ENCODE data around the gene SMYD3. TPM values are rescaled to one million over a fixed set of nuclear protein-coding genes. Genes with fewer than 3 reads are reported as not detected.

Gene SMYD3
- total RNA-seq, 1 donor = 171 TPM

- Histone ChIP-seq H3K27me3 (ENCODE audit: insufficient read depth, low read length) (no peaks in the 10 kb centered on the region), H3K27ac (ENCODE audit: low read depth, low read length) (no peak overlapping the region), H3K4me1 (ENCODE audit: insufficient read depth, low read length) (peaks cover 11% of the 10 kb centered on the region), H3K4me2 (ENCODE audit: insufficient read depth, low read length) (no peak overlapping the region), H4K20me1 (ENCODE audit: insufficient read depth, low read length) (no peaks in the 10 kb centered on the region), H3K4me3 (ENCODE audit: insufficient read depth, low read length) (no peak overlapping the region), H3K79me2 (ENCODE audit: insufficient read depth, low read length) (no peaks in the 10 kb centered on the region), H3K9me3 (ENCODE audit: low read depth, low read length) (no peaks in the 10 kb centered on the region), H2AFZ (ENCODE audit: low read length) (no peak overlapping the region), H3K36me3 (ENCODE audit: insufficient read depth, low read length) (peaks cover 4% of the 10 kb centered on the region)
- no peak for DNase-seq (ENCODE audit: insufficient read length, low spot score, missing footprints)
- TF ChIP-seq CTCF (IDR thresholded peaks at IDR 0.05; ENCODE audit: extremely low read depth, low read depth, low read length) = no peak
Observed at GRCh38 chr1:245762396-245762910, 744.6 kb downstream of the SMYD3 start.

GRCh38 chr1:245760301-245760700, 746.8 kb downstream of the SMYD3 start:
- TF ChIP-seq CTCF (IDR thresholded peaks at IDR 0.05; ENCODE audit: extremely low read depth, low read depth, low read length) = no peak
- H3K4me3 ChIP-seq (ENCODE audit: insufficient read depth, low read length) = no peak overlapping the region
- peaks cover 6% of the 10 kb centered on the region for H3K4me1 ChIP-seq (ENCODE audit: insufficient read depth, low read length)
- no peak overlapping the region for H2AFZ ChIP-seq (ENCODE audit: low read length)
- no peaks in the 10 kb centered on the region for H3K27me3 ChIP-seq (ENCODE audit: insufficient read depth, low read length)
- H3K79me2 ChIP-seq (ENCODE audit: insufficient read depth, low read length) = no peaks in the 10 kb centered on the region
- H4K20me1 ChIP-seq (ENCODE audit: insufficient read depth, low read length) = no peaks in the 10 kb centered on the region
- H3K36me3 ChIP-seq (ENCODE audit: insufficient read depth, low read length) = no peaks in the 10 kb centered on the region
- H3K27ac ChIP-seq (ENCODE audit: low read depth, low read length) = no peak overlapping the region
- H3K9me3 ChIP-seq (ENCODE audit: low read depth, low read length) = no peaks in the 10 kb centered on the region
- H3K4me2 ChIP-seq (ENCODE audit: insufficient read depth, low read length) = no peak overlapping the region
- no peak for DNase-seq (ENCODE audit: insufficient read length, low spot score, missing footprints)

GRCh38 chr1:245754463-245754961, 752.6 kb downstream of the SMYD3 start:
- Histone ChIP-seq H3K27me3 (ENCODE audit: insufficient read depth, low read length) (no peaks in the 10 kb centered on the region), H3K4me3 (ENCODE audit: insufficient read depth, low read length) (no peak overlapping the region), H2AFZ (ENCODE audit: low read length) (no peak overlapping the region), H3K79me2 (ENCODE audit: insufficient read depth, low read length) (no peaks in the 10 kb centered on the region), H3K9me3 (ENCODE audit: low read depth, low read length) (no peaks in the 10 kb centered on the region), H3K36me3 (ENCODE audit: insufficient read depth, low read length) (no peaks in the 10 kb centered on the region), H3K27ac (ENCODE audit: low read depth, low read length) (no peak overlapping the region), H4K20me1 (ENCODE audit: insufficient read depth, low read length) (no peaks in the 10 kb centered on the region), H3K4me2 (ENCODE audit: insufficient read depth, low read length) (no peak overlapping the region), H3K4me1 (ENCODE audit: insufficient read depth, low read length) (peaks cover 2% of the 10 kb centered on the region)
- TF ChIP-seq CTCF (IDR thresholded peaks at IDR 0.05; ENCODE audit: extremely low read depth, low read depth, low read length) = no peak
- no peak for DNase-seq (ENCODE audit: insufficient read length, low spot score, missing footprints)

GRCh38 chr1:245753807-245754206, 753.3 kb downstream of the SMYD3 start:
- Histone ChIP-seq H3K79me2 (ENCODE audit: insufficient read depth, low read length) (no peaks in the 10 kb centered on the region), H3K27me3 (ENCODE audit: insufficient read depth, low read length) (no peaks in the 10 kb centered on the region), H3K27ac (ENCODE audit: low read depth, low read length) (no peak overlapping the region), H3K9me3 (ENCODE audit: low read depth, low read length) (no peaks in the 10 kb centered on the region), H3K36me3 (ENCODE audit: insufficient read depth, low read length) (peaks cover under 1% of the 10 kb centered on the region), H2AFZ (ENCODE audit: low read length) (no peak overlapping the region), H3K4me1 (ENCODE audit: insufficient read depth, low read length) (peaks cover 2% of the 10 kb centered on the region), H3K4me3 (ENCODE audit: insufficient read depth, low read length) (no peak overlapping the region), H4K20me1 (ENCODE audit: insufficient read depth, low read length) (no peaks in the 10 kb centered on the region), H3K4me2 (ENCODE audit: insufficient read depth, low read length) (no peak overlapping the region)
- no peak for TF ChIP-seq CTCF (IDR thresholded peaks at IDR 0.05; ENCODE audit: extremely low read depth, low read depth, low read length)
- DNase-seq (ENCODE audit: insufficient read length, low spot score, missing footprints) = no peak
